Mucosa of rectum (tissue), 2 donors: Measurements from ENCODE around the gene ADAMTS17.

Source experiments
- H3K27ac ChIP-seq, 2 donors: one replicate each; pipeline ENCODE4 v1.7.0; 2013; ENCODE audit warnings: inconsistent platforms in 2 of 2, low read depth in 2 of 2, low read length in 2 of 2
- H3K27me3 ChIP-seq, 2 donors: one replicate each; pipeline ENCODE4 v1.7.0; 2013; ENCODE audit warnings: low read length in 2 of 2; ENCODE audit not compliant: control insufficient read depth in 2 of 2, insufficient read depth in 2 of 2
- H3K36me3 ChIP-seq, 2 donors: one replicate each; pipeline ENCODE4 v1.7.0; 2013; ENCODE audit warnings: low read length in 2 of 2; ENCODE audit not compliant: control insufficient read depth in 2 of 2, insufficient read depth in 2 of 2
- H3K4me1 ChIP-seq, 2 donors: one replicate each; pipeline ENCODE4 v1.7.0; 2013; ENCODE audit warnings: low read length in 2 of 2, mild to moderate bottlenecking in 1 of 2; ENCODE audit not compliant: control insufficient read depth in 2 of 2, insufficient read depth in 2 of 2
- H3K4me3 ChIP-seq, 2 donors: one replicate each; pipeline ENCODE4 v1.7.0; 2013; ENCODE audit warnings: low read length in 2 of 2
- H3K9ac ChIP-seq, 2 donors: one replicate each; pipeline ENCODE4 v1.7.0; 2013; ENCODE audit warnings: low read length in 2 of 2, low read depth in 1 of 2, mild to moderate bottlenecking in 1 of 2
- H3K9me3 ChIP-seq, 2 donors: one replicate each; pipeline ENCODE4 v1.7.0; 2013; ENCODE audit warnings: low read length in 2 of 2; ENCODE audit not compliant: control insufficient read depth in 2 of 2
- donor health status: healthy.
- donor health status: Normal muscosa, but diverticular disease.

Gene ADAMTS17

GRCh38 chr15:100190675-100191074, 151.1 kb downstream of the ADAMTS17 start:
- Histone ChIP-seq H3K9me3 (no peaks in the 10 kb centered on the region), H3K4me1 (no peaks in the 10 kb centered on the region), H3K4me3 (no peak overlapping the region), H3K27me3 (no peaks in the 10 kb centered on the region), H3K36me3 (no peaks in the 10 kb centered on the region), H3K9ac (no peak overlapping the region), H3K27ac (no peak overlapping the region)

GRCh38 chr15:100189849-100190248, 151.9 kb downstream of the ADAMTS17 start:
- Histone ChIP-seq H3K4me3 (no peak overlapping the region), H3K4me1 (no peaks in the 10 kb centered on the region), H3K36me3 (no peaks in the 10 kb centered on the region), H3K9ac (no peak overlapping the region), H3K27me3 (no peaks in the 10 kb centered on the region), H3K9me3 (no peaks in the 10 kb centered on the region), H3K27ac (no peak overlapping the region)

GRCh38 chr15:100189319-100189718, 152.5 kb downstream of the ADAMTS17 start:
- H3K27ac ChIP-seq, result no peak overlapping the region
- no peaks in the 10 kb centered on the region for H3K36me3 ChIP-seq
- no peaks in the 10 kb centered on the region for H3K9me3 ChIP-seq
- no peak overlapping the region for H3K4me3 ChIP-seq
- no peaks in the 10 kb centered on the region for H3K27me3 ChIP-seq
- H3K9ac ChIP-seq, result no peak overlapping the region
- no peaks in the 10 kb centered on the region for H3K4me1 ChIP-seq

GRCh38 chr15:100187677-100188076, 154.1 kb downstream of the ADAMTS17 start:
- H3K4me3 ChIP-seq, result no peak overlapping the region
- H3K9me3 ChIP-seq, result no peaks in the 10 kb centered on the region
- H3K27ac ChIP-seq, result no peak overlapping the region
- no peak overlapping the region for H3K9ac ChIP-seq
- H3K36me3 ChIP-seq, result no peaks in the 10 kb centered on the region
- H3K27me3 ChIP-seq, result no peaks in the 10 kb centered on the region
- no peaks in the 10 kb centered on the region for H3K4me1 ChIP-seq

GRCh38 chr15:100186960-100187359, 154.8 kb downstream of the ADAMTS17 start:
- Histone ChIP-seq H3K9me3 (no peaks in the 10 kb centered on the region), H3K27ac (no peak overlapping the region), H3K9ac (no peak overlapping the region), H3K27me3 (no peaks in the 10 kb centered on the region), H3K4me1 (no peaks in the 10 kb centered on the region), H3K36me3 (no peaks in the 10 kb centered on the region), H3K4me3 (no peak overlapping the region)

- Histone ChIP-seq H3K36me3 (no peaks in the 10 kb centered on the region), H3K9ac (no peak overlapping the region), H3K27ac (no peak overlapping the region), H3K4me3 (no peak overlapping the region), H3K4me1 (no peaks in the 10 kb centered on the region), H3K9me3 (no peaks in the 10 kb centered on the region), H3K27me3 (no peaks in the 10 kb centered on the region)
Measured at GRCh38 chr15:100186366-100186765, 155.4 kb downstream of the ADAMTS17 start.

- no peak overlapping the region for H3K4me3 ChIP-seq
- no peak overlapping the region for H3K9ac ChIP-seq
- H3K9me3 ChIP-seq, result no peaks in the 10 kb centered on the region
- no peak overlapping the region for H3K27ac ChIP-seq
- H3K4me1 ChIP-seq, result no peaks in the 10 kb centered on the region
- H3K27me3 ChIP-seq, result no peaks in the 10 kb centered on the region
- H3K36me3 ChIP-seq, result no peaks in the 10 kb centered on the region
Measured at GRCh38 chr15:100183921-100184495, 157.8 kb downstream of the ADAMTS17 start.

- no peak overlapping the region for H3K27ac ChIP-seq
Measured at GRCh38 chr15:100180921-100181320, 160.9 kb downstream of the ADAMTS17 start.

GRCh38 chr15:100175406-100176114, 166.2 kb downstream of the ADAMTS17 start:
- no peaks in the 10 kb centered on the region for H3K36me3 ChIP-seq
- no peak overlapping the region for H3K4me3 ChIP-seq
- no peaks in the 10 kb centered on the region for H3K4me1 ChIP-seq
- H3K27ac ChIP-seq, result no peak overlapping the region
- H3K9ac ChIP-seq, result no peak overlapping the region
- no peaks in the 10 kb centered on the region for H3K27me3 ChIP-seq
- peaks cover 3 to 7% of the 10 kb centered on the region in 2 donors for H3K9me3 ChIP-seq

More at GRCh38 chr15:100180921-100181320, 160.9 kb downstream of the ADAMTS17 start:
- H3K4me1 ChIP-seq, result no peaks in the 10 kb centered on the region
- H3K27me3 ChIP-seq, result no peaks in the 10 kb centered on the region
- no peak overlapping the region for H3K9ac ChIP-seq
- no peak overlapping the region for H3K4me3 ChIP-seq
- no peaks in the 10 kb centered on the region for H3K9me3 ChIP-seq
- no peaks in the 10 kb centered on the region for H3K36me3 ChIP-seq

- Histone ChIP-seq H3K4me1 (no peaks in the 10 kb centered on the region), H3K9ac (no peak overlapping the region), H3K4me3 (no peak overlapping the region), H3K27me3 (no peaks in the 10 kb centered on the region), H3K36me3 (no peaks in the 10 kb centered on the region), H3K9me3 (peaks cover 3 to 7% of the 10 kb centered on the region in 2 donors), H3K27ac (no peak overlapping the region)
Measured at GRCh38 chr15:100174904-100175275, 166.9 kb downstream of the ADAMTS17 start.
